GM19043 (cell line): ENCODE data around the gene SLC35D3.
"Not testable (repeated sequence)": the region's sequence is repeated elsewhere in the genome, so short reads cannot be mapped to it uniquely, and the experiment has no call there.

Experiments
- ATAC-seq: cut with Tn5 transposase; IDR thresholded peaks from one replicate; pipeline ENCODE4 v1.9.1; 2021; ENCODE audit warnings: low read depth; ENCODE audit not compliant: unreplicated experiment

The SLC35D3 gene

GRCh38 chr6:136921936-136922684 is at the start of gene SLC35D3:
Gene SLC35D3 (plus strand): TSS chr6:136922301. CDS start chr6:136922429, 128 bp downstream.
- no peak for ATAC-seq

- ATAC-seq: no peak
Measured at GRCh38 chr6:136873748-136874147, 48.4 kb upstream of the SLC35D3 start.

GRCh38 chr6:136876469-136876868 is 45.6 kb upstream of the SLC35D3 start:
- not testable (repeated sequence) for ATAC-seq

- ATAC-seq: no peak
Measured at GRCh38 chr6:136880748-136881460, 41.2 kb upstream of the SLC35D3 start.

GRCh38 chr6:136886091-136886490 is 36.0 kb upstream of the SLC35D3 start:
- no peak for ATAC-seq

- no peak for ATAC-seq
Measured at GRCh38 chr6:136887953-136888352, 34.1 kb upstream of the SLC35D3 start.

GRCh38 chr6:136889271-136890193 is 32.6 kb upstream of the SLC35D3 start:
- ATAC-seq: no peak

GRCh38 chr6:136890194-136890839 is 31.8 kb upstream of the SLC35D3 start:
- ATAC-seq: no peak

- ATAC-seq: no peak
Measured at GRCh38 chr6:136890986-136891385, 31.1 kb upstream of the SLC35D3 start.

- ATAC-seq: no peak
Measured at GRCh38 chr6:136893187-136893586, 28.9 kb upstream of the SLC35D3 start.

GRCh38 chr6:136895901-136896300 is 26.2 kb upstream of the SLC35D3 start:
- ATAC-seq: no peak

- no peak for ATAC-seq
Measured at GRCh38 chr6:136897071-136897470, 25.0 kb upstream of the SLC35D3 start.

GRCh38 chr6:136901212-136901784 is 20.8 kb upstream of the SLC35D3 start:
- no peak for ATAC-seq

- not testable (repeated sequence) for ATAC-seq
Measured at GRCh38 chr6:136904477-136904876, 17.6 kb upstream of the SLC35D3 start.

- no peak for ATAC-seq
Measured at GRCh38 chr6:136914947-136915346, 7.2 kb upstream of the SLC35D3 start.

GRCh38 chr6:136918706-136919105 is 3.4 kb upstream of the SLC35D3 start:
- no peak for ATAC-seq

GRCh38 chr6:136920216-136920615 is 1.9 kb upstream of the SLC35D3 start:
- no peak for ATAC-seq

GRCh38 chr6:136920671-136921380 is 1.3 kb upstream of the SLC35D3 start:
- ATAC-seq: no peak

- ATAC-seq: no peak
Measured at GRCh38 chr6:136921381-136921935, 643 bp upstream of the SLC35D3 start.
